HG03457 (cell line): ENCODE data around the gene TNFSF8.
A peak's percentile ranks its signal among the peaks of the same experiment; 100 is the strongest.

Experiments used
- ATAC-seq: cut with Tn5 transposase; IDR thresholded peaks from one replicate; pipeline ENCODE4 v1.9.1; 2021; ENCODE audit warnings: moderate number of reproducible peaks; ENCODE audit not compliant: unreplicated experiment

Gene TNFSF8

DNA sequence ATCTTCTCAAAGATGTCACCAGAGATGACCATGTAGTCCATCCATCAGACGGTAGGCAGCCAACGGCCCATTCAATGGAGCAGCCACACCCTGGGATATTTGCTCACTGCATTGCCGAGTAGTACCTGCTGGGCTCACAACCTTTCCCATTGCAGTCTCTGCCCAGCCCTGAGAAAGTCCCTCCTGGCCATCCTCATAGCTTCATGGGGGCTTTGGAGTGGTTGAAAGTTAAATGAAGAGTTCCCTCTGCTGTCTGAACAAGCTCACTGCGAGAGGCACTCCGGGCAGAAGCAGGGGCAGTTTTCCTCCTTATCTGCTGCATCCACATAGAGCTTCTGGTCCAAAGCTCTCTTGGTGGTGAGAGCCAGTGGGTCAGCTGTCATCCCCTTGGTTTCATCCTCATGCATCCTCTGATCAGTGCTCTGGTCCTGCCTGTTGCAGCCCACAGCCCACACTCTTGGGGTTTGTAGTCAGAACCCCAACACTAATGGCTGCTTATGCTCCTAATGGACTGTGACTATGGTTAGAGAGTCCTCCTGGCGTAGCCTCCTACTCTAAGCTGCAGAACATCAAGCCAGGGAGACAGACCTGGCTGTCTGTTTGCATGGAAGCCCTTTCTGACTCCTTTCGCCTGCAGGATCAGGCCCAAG, 23.3 kb downstream of the TNFSF8 start:
- ATAC-seq = no peak

DNA sequence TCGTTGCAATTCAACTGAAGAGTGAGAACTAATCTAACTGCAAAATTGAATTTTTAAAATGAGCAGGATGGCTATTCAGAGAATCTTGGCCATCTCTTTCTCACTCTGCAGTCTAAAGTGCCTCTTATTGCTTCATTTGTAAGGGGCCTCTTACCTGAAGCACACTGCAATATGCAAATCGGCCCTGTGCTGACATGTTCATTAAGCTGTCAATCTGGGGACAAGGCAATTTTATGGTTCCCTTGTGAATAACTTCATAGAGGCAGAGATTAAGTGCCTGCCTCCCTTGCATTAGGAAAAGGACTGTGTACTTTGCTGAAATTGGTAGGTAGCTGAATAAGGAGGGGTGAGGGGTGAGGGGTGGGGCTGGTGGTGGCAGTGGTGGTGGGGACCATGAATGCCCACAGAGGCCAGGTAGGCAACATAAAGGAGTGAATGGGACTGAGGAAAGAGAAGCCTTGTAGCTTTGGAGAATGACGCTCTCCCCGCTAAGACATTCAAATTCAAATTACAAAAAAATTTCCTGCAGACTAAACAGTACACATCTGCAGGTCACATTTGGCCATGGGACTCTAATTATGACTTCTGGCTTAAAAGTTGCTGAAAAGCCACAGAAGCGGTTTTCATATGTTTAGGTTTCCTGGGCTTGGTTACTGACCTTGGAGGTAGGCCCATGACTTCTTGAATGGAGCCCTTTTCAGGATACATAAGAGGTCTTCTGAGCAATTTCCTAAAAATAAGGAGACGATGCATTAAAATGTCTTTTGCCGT, 25.0 kb downstream of the TNFSF8 start:
- ATAC-seq = no peak

DNA sequence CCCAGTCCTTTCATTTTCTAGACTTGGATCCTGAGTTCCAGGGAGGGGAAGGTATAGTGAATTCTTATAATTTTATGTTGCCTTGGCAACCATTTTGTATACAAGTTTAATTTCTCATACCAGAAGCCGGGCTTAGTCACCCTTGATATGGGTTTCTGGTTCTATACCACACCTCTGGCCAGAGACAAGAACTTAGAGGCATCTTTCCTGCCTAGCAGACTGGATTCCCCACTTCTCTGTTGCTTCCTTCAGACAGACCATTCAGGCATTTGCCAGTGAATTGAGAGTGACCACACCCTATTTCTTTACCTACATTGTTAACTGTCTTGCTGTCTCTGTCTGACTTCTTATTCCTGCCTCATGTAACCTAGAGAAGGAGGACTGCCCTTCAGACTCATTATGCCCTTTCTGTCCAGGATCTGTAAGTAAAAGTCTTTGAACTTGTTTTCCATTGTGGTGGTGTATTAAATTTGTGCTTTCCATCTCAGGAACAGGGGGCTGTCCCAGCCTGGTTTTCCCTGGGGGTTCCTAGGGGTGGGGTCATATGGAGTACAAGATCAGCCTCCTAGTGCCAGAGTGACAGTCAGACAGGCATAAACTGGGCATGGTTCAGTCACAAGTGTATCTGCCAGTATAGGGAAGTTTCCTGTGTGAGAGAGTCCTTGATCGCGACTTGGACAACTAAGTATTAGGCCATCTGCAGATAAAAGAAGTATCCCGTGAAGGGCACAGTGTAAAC, 27.4 kb downstream of the TNFSF8 start:
- no peak for ATAC-seq

DNA sequence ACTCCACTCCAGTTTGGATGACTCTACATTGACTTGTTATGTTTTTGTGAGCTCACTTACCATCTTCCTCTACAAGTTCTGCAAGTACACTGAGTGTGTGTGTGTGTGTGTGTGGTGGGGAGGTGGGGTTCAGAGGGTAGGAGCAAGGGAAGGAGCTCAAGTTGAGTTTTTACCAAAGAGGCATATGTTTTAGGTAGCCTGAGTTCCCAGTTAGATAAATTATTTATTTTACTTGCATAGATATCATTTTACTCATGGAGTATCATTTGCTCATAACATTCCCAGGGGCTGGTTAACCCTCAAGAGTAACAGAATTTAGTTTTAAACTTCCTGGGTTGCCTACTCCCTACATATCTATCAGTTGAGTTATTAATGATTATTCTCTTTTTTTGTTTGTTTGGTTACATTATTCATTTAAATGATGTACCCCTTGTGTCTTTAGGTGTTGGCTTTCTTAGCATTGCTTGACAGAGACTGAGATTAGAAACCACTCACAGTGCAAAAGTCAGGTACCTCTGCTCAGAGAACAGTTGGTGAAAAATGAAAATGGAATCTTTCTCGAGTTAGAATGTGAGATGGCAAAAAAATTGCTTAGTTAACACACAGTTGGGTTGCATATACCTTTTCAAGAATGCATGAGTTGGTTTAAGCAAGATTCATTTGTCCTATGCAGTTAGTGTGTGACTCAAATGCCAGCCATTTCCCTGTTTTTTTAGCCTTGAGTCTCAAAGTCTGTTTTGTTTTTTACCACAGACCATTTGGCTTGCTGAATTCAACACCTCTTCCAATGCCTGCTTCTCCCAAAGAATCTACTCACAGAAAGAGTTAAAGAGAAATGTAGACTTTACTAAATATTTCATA, 29.2 kb downstream of the TNFSF8 start:
- no peak for ATAC-seq

DNA sequence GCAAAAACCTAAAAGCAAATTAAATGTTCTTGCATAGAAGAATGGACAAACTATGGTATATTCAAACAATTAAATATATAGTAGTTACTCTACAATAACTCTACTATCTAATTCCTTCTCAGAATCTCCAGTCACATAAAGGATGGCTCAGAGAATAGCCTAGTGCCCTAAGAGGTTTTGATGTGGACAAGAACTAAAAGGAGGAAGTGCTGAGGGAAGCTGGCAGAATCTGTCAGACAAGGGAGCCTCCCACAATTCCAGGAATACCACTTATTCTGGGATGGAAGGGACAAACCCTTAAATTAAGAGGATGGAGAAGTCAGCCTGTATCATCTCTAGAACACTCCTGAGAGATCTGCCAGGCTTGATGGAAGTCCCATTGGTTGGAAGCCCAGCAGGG, 30.4 kb downstream of the TNFSF8 start:
- ATAC-seq = no peak

DNA sequence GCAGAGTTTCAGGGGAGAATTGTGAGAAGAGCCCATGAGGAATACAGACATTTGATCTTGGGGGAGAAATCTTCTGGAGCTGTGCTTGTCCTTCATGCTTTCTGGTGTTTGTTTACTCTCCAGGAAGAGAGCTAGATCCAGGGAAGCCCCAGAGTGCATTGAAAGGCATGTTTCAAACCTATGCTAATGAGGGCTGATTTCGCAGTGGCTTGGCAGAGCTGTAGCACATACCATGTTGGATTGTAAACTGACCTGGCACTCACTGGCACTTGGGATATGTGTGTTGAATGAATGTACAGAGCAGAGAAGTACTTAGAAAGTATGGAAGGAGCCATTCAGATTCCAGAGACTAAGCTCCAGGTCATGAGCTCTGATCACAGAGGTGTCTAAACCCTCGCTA, 30.9 kb downstream of the TNFSF8 start:
- ATAC-seq = no peak

DNA sequence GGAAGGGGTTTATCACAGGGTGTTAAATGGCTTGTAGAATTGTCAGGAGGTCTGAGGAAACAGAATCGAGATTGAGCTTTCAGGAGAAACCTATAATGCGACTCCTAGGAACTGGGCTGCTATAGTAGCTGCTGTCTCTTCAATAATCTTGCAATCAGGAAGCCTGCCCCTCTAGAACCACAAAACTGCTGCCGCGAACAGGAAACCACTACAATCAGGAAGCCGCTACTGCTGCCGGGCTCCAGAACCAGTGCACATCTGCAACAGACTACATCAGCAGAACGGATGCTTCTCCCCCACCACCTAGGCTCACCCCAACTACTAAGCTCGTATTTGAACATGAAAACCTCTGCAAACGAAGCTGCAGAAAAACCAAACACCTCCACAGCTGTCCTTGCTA, 31.6 kb downstream of the TNFSF8 start:
- ATAC-seq = peak; percentile 58

DNA sequence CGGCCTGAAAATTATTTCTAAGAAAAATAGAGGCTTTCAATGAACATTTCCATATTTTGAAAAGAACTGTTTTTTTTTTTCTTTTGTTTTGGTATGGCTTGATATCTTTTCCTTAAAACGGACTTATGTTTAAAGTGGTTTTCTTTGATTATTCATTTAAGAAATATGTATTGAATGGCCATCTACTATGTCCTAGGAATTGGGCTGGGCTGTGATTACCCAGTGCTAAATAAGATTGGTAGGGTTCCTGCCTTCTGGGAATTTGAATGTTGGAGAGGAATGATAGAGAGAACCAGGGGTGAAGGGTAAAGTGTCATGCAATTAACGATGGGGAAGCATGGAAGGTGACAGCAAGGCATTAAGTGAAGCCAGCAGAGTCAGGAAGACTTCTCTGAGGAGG, 33.2 kb downstream of the TNFSF8 start:
- ATAC-seq = no peak

DNA sequence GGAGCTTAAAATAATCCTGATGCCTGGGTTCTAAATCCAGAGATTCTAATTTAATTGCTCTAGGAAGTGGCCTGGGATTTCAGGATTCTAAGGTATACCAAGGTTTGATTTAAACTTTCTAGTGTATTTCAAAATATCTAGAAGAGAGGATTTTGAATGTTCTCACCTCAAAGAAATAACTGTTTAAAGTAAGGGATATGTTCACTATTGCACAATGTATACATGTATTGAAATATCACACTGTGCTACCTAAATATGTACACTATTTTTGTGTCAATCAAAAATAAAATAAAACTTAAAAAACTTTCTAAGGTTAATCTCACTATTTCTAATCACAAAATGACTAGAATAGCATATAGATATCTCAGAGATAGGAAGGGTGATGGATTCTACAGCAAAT, 34.0 kb downstream of the TNFSF8 start:
- ATAC-seq = no peak

DNA sequence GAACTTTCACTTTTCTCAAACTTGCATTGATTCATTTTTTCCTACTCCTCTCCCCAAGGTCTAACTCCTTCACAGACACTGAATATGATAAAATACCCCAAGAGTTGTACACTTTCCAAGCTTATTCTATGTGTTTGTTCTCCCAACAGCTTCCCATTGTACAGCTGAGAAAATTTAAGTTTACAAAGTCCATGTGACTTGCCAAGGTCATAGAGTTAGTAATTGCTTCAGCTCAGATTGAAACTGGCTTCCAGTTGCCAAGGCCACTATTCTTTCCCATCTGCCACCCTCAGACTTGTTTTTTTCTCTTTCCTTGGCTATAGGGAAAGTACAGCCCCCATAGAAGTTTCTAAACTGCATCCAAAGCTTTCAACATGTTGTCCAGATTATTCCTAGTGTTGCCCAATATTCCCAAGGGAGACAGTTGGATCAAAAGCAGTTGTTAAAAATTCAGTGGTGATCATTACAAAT, 34.8 kb downstream of the TNFSF8 start:
- ATAC-seq = no peak

DNA sequence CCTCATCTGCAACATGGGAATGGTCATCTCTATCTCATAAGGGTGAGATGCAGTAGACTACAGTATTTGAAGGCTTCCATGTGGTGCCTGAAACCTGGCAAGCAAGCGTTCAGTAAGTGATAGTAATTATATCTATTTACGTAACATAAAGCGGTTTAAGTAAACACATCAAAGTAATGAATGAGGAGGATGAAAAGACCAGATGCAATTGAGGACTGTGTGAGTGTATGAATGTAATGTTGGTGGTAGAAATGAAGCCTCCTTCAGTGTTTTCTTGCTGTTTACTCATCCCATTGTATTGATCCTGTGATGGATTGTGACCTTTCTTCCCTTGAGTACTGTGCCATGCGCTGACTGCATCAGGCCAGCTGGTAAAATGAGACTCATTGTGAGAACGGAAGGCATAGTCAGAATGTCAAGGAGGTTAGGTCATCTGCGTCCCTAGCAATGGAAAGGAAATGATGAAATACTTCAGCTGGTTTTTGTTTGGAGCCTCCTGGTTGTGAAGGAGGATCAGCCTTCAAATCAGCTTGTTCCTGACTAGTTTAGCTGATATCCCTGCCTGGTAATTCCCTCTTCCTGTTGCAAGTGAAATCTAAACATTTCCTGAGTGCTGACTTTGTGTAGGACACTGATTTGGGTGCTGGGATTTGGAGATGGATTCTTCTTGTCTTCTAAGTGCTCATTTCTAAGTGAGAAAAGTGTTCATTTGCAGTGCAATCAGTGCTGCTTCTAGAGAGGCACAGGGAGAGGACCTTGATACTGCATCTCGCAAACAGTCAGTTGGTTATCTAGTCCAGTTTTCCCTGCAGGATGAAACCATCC, 35.6 kb downstream of the TNFSF8 start:
- no peak for ATAC-seq

DNA sequence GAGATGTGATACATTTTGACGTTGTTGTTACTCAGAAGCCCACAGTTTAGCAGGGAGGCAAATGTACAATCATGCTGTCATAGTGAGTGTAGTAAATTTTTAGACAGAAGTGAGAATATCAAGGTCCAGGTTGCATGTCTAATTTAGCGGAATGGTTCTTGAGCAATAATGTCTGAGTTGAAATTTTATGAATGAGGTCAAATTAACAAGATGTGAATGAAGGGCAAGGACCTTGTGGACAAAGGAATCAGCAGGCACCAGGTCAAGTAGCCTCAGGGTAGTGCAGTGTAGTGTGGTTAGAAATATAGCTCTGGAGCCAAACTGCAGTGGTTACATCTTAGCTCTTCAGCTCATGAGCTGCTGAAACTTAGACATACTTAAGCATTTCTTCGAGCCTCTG, 36.2 kb downstream of the TNFSF8 start:
- ATAC-seq = no peak

DNA sequence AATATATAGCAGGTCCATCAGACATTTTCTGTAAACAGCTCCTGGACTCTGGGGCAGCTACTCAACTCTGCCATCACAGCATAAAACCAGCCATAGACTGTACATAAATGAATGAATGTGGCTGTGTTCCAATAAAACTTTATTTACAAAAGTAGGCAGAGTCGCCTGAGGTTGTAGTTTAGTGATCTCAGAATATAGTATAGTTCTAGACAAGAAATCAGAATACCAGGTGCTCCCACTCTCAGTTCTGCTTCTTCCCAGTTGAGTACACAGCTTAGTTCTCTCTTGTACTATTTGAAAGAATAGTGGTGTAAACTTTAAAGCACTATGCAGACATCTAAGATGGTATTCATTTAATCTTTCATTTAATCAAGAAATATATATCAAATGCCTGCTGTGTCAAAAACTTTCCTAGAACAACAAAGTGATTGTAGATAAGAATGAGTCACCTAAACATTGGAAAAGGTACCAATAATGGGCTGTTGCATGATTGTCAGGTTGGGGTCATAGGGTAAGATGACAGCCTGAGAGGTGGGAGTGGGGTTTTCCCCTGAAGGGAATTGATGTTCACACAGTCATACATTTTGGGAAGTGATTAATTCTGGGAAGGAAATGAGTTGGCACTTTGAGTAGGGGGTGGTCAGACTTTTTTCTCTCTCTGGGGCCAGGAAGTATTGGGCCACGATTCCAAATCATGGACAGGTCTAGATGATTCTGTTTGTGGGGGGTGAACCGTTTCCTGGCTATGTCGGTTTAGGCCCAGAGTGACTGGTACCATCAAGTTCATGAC, 37.0 kb downstream of the TNFSF8 start:
- no peak for ATAC-seq

DNA sequence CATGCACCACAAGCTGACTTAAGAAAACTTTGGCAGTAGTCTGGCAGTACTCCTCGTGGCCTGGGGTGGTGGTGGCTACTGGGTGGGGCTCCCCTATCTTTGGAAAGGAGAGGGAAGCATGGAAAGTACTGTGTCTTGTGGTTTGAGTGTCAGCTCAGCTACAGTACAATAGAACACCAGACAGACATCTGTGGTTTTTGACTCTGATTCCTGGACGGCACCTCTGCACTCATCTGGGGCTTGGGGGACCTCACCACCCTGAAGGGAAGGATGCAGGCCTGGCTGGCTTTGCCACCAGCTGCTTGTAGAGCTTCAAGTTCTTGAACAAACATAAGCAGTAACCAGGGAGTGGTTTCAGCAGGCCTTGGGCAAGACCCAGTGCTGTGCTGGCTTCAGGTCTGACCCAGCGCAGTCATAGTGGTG, 40.6 kb downstream of the TNFSF8 start:
- no peak for ATAC-seq

DNA sequence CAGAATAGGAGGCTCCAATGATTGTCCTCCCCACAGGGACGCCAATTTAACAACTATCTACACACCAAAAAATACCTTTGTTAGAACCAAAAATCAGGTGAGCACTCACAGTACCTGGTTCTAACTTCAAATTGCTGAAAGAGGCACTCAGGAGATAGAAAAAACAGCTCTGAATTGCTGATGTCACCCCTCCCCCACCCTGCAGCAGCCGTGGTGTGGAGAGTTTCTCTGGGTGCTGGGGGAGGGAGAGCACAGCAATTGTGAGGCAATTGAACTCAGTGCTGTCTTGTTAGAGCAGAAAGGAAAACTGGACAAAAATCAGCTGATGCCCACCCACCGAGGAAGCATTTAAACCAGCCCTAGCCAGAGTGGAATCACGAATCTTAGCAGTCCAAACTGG, 41.8 kb downstream of the TNFSF8 start:
- ATAC-seq = no peak

DNA sequence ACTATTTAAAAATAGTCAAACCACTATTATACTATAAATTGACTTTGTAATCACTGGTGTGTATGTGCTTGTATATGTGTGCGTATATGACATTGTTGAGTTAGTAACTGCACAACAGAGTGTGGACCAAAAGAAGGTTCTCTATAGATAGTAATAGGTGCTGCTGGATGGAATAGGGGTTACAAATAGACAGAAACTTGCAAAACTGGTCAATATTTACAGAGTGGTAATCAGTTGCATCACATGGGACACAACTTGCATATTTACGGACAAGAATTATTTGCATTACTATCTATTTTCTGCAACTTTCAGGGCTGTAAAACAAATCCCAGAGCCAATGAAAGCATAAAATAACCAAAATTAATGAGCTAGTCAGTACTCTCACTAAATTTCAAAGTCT, 42.4 kb downstream of the TNFSF8 start:
- ATAC-seq = no peak

DNA sequence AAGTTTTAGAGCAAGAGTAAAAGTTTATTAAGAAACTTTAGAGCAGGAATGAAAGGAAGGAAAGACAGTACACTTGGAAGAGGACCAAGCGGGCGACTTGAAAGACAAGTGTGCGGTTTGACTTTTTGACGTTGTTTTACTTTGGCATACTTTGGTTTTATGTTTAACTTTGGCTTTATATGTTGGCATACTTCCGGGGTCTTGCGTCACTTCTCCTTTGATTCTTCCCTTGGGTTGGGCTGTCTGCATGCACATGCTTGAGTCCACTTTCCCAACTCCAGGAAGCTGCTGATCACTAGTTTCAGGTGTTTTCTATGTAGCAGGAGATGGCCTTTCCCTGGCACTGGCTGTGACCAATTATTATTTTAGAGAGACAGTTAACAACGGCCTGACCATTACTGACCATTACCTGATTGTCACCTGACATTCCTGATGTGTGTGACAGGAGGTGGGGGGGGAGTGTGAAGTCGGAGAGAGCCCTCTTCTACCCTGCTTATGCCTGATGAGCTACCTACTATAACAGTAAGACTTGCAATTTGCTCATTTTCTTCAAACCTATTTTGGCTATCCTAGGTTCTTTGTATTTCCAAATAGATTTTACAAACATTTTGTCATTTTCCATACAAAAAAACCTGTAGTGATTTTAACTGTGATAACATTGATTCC, 45.5 kb downstream of the TNFSF8 start:
- no peak for ATAC-seq

DNA sequence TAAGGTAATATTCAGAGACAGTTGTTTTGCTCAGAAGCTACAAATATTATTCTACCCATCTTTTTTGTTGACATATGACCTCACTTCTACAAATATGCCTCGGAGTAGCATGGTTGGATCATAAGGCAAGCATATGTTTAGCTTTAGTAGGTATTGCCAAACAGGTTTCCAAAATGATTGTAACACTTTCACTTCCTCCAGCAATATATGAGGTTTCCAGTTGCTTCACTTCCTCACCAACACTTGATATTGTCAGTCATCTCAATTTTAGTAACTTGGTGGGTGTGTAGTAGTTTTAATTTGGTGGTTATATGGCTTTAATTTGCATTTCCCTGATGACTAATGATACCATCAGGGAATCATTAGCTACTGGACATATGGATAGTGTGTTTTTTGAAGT, 46.7 kb downstream of the TNFSF8 start:
- ATAC-seq = no peak

DNA sequence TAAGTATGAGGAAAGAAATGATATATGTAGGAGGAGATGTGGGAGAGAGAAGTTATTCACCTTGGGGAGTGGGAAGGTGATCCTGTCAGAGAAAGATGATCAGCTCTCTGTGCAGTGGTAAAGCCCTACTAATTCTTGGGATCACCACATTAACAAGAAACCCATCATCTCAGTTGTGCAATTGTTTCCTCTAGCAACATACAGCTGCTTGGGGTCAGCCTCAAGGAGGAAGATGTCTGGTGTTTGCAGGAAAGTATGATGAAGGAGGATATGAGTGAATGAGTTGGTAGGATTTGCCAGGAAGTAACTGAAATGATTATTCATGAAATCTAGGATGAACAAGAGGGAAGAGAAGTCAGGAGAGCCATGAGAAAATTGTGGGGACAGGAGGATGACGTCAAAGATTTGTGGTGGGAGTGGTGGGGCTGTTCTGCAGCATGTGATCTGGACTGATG, 50.1 kb downstream of the TNFSF8 start:
- ATAC-seq = no peak
